Tibial nerve (tissue), 3 donors: ENCODE data around the gene CDK6.

Experiments
- POLR2A ChIP-seq, 2 donors: fragments of 450-650 bp; IDR thresholded peaks; one replicate each; pipeline ENCODE4 v1.6.1; 2017; ENCODE audit warnings: antibody characterized with exemption in 2 of 2, mild to moderate bottlenecking in 2 of 2, moderate library complexity in 2 of 2
- TF ChIP-seq, protein P1 (sequence below), 5 experiments: fragments of 200-600 bp in 3 of 5; fragments of 450-650 bp in 2 of 5; sonication (generic) in 3 of 5; IDR thresholded peaks; one replicate each; pipeline ENCODE4 v1.5.1; 2016 to 2019; ENCODE audit warnings: antibody characterized with exemption in 5 of 5, mild to moderate bottlenecking in 3 of 5, moderate library complexity in 2 of 5

DNA sequence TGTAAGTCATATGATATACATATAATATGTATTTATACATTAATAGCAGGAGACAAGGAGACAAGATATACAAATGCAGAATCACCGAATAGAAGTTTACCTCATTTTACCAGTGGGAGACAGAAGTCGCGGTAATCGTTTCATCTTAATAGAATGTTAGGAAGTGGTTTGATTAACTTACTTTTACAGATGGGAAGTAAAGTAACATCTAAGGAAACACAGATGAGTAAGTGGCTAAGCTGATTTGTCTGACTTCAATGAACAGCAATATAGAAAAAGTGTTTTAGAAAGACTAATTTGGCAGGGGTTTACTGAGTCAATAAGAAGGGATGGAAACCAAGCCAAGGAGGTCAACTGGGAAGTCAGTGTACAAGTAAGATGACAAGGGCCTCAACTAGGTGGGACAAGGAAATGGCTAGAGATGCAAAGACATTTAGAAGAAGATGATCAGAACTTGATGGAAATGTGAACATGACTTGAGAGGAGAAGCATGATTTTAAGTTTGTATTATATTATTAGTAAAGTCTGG lies 210.0 kb downstream of the CDK6 start:
- TF ChIP-seq, protein P1, sequence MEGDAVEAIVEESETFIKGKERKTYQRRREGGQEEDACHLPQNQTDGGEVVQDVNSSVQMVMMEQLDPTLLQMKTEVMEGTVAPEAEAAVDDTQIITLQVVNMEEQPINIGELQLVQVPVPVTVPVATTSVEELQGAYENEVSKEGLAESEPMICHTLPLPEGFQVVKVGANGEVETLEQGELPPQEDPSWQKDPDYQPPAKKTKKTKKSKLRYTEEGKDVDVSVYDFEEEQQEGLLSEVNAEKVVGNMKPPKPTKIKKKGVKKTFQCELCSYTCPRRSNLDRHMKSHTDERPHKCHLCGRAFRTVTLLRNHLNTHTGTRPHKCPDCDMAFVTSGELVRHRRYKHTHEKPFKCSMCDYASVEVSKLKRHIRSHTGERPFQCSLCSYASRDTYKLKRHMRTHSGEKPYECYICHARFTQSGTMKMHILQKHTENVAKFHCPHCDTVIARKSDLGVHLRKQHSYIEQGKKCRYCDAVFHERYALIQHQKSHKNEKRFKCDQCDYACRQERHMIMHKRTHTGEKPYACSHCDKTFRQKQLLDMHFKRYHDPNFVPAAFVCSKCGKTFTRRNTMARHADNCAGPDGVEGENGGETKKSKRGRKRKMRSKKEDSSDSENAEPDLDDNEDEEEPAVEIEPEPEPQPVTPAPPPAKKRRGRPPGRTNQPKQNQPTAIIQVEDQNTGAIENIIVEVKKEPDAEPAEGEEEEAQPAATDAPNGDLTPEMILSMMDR (IDR thresholded peaks at IDR 0.05): no peak
- no peak for TF ChIP-seq POLR2A (IDR thresholded peaks at IDR 0.05)
